CD8-positive, alpha-beta memory T cell (primary cell): ENCODE results near the gene ITGA4. TPM values are rescaled to one million over a fixed set of nuclear protein-coding genes. Genes with fewer than 3 reads are reported as not detected.

Source experiments
- CTCF ChIA-PET: fragments of 350-600 bp; sonication (Branson Sonifier 250); formaldehyde crosslinking; loops from one replicate; lab custom pipeline; 2021; ENCODE audit warnings: antibody characterized with exemption; lab: Charles Lee
- POLR2A ChIA-PET: fragments of 350-600 bp; sonication (Branson Sonifier 250); formaldehyde crosslinking; loops from one replicate; lab custom pipeline; 2021; ENCODE audit warnings: antibody characterized with exemption; lab: Charles Lee
- DNase-seq, 5 donors: peaks; one replicate each; pipeline versions ENCODE4 v3.0.0 to v3.0.0-alpha.2; 2020 to 2022; ENCODE audit warnings: mixed read lengths in 1 of 5
- H3K27ac ChIP-seq: one replicate; pipeline ENCODE4 v1.7.0; 2013; ENCODE audit warnings: low read depth, mild to moderate bottlenecking, low read length, moderate library complexity
- H3K27me3 ChIP-seq: 2 replicates; pipeline ENCODE4 v1.7.0; 2013; ENCODE audit warnings: low read length, mild to moderate bottlenecking; ENCODE audit not compliant: insufficient read depth, poor library complexity, severe bottlenecking
- H3K36me3 ChIP-seq: 2 replicates; pipeline ENCODE4 v1.7.0; 2013; ENCODE audit warnings: mild to moderate bottlenecking, low read length, moderate library complexity; ENCODE audit not compliant: insufficient read depth
- H3K4me1 ChIP-seq: 2 replicates; pipeline ENCODE4 v1.7.0; 2013; ENCODE audit warnings: mild to moderate bottlenecking, low read length, moderate library complexity; ENCODE audit not compliant: insufficient read depth
- H3K4me3 ChIP-seq: 2 replicates; pipeline ENCODE4 v1.7.0; 2013; ENCODE audit warnings: mild to moderate bottlenecking, low read length
- H3K9me3 ChIP-seq: 2 replicates; pipeline ENCODE4 v1.7.0; 2013; ENCODE audit warnings: mild to moderate bottlenecking, low read length
- H3K27ac Mint-ChIP-seq, 8 donors: one replicate each; pipeline ENCODE4 v1.8.0; 2020 to 2021; ENCODE audit warnings: mixed read lengths in 8 of 8, mild to moderate bottlenecking in 6 of 8, inconsistent platforms in 3 of 8, moderate library complexity in 3 of 8
- H3K27me3 Mint-ChIP-seq, 2 donors: one replicate each; pipeline ENCODE4 v1.8.0; 2020 to 2021; ENCODE audit warnings: mixed read lengths in 2 of 2, mild to moderate bottlenecking in 1 of 2, moderate library complexity in 1 of 2
- H3K36me3 Mint-ChIP-seq, 3 donors: one replicate each; pipeline ENCODE4 v1.8.0; 2020 to 2021; ENCODE audit warnings: mixed read lengths in 3 of 3, inconsistent platforms in 1 of 3, mild to moderate bottlenecking in 1 of 3
- H3K4me1 Mint-ChIP-seq, 3 donors: one replicate each; pipeline ENCODE4 v1.8.0; 2020 to 2021; ENCODE audit warnings: mixed read lengths in 3 of 3, inconsistent platforms in 1 of 3, mild to moderate bottlenecking in 1 of 3
- H3K4me3 Mint-ChIP-seq, 7 donors: one replicate each; pipeline ENCODE4 v1.8.0; 2020 to 2021; ENCODE audit warnings: mixed read lengths in 7 of 7, mild to moderate bottlenecking in 6 of 7, moderate library complexity in 4 of 7, inconsistent platforms in 2 of 7
- H3K9me3 Mint-ChIP-seq, 5 donors: one replicate each; pipeline ENCODE4 v1.8.0; 2020 to 2022; ENCODE audit warnings: mixed read lengths in 5 of 5, mild to moderate bottlenecking in 3 of 5, moderate library complexity in 2 of 5, inconsistent platforms in 1 of 5
- polyA plus RNA-seq: library from polyadenylated mRNA; unstranded; fragments of 300-500 nt; fragmentation: Illumina TruSeq; gene quantifications from one replicate; pipeline ENCODE4 v1.2.3, GENCODE V29; 2021
- total RNA-seq, 2 experiments: library from RNA; stranded (reverse); gene quantifications; one replicate each; pipeline ENCODE4 v1.2.3, GENCODE V29; 2021

ITGA4 gene
- total and polyA plus RNA-seq, 3 experiments from 2014 or later: 142 to 212 (median 142) TPM

DNA sequence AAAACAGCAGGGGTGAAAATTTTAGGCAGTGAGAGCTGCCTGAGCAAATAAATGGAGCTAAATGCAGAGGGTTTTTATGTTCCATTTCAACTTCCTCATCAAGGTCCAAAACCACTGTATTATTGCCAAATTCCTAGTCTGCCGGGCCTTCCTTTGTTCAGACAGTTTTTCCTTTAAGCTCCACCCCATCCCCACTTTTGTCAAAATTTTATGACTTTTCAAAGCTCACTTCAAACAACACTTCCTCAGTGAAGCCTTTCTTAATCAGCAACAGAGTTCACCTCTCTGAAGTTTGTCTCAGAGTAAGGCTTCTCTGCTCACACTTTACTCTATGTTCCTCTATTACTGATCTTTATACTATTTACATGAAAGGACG is 118.5 kb downstream of the ITGA4 start:
- DNase-seq: no peak
- Histone ChIP-seq H3K9me3 (no peaks in the 10 kb centered on the region), H3K4me1 (no peaks in the 10 kb centered on the region), H3K27ac (no peak overlapping the region), H3K36me3 (no peaks in the 10 kb centered on the region), H3K27me3 (peaks cover 6% of the 10 kb centered on the region), H3K4me3 (no peak overlapping the region)
- Mint-ChIP-seq H3K36me3 (no peaks in the 10 kb centered on the region), H3K9me3 (no peaks in the 10 kb centered on the region), H3K27ac (no peak overlapping the region), H3K27me3 (peaks cover 7 to 33% of the 10 kb centered on the region in 2 donors), H3K4me3 (no peak overlapping the region), H3K4me1 (peaks cover 2 to 4% (median 4%) of the 10 kb centered on the region in 3 donors)
- ChIA-PET CTCF (no interaction called here), POLR2A (no interaction called here)

DNA sequence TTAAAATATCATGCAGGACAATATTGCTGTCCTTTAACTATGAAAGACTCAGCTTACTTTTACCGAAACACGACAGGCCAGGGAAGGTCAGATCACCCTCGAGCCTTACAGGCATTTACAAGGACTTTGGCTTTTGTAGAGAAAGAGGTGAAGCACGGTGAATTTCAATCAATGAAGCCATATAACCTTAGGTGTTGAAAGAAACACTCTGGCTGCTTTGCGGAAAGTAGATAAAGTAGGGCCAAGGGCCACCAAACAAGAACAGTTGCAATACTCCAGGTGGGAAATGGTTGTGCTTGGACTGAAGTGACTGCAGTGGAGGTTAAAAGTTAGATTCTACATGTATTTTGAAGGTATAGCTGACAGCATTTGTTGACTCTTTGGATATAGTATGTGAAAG is 119.2 kb downstream of the ITGA4 start:
- Histone ChIP-seq H3K27ac (no peak overlapping the region), H3K4me1 (no peaks in the 10 kb centered on the region), H3K4me3 (no peak overlapping the region), H3K27me3 (peaks cover 6% of the 10 kb centered on the region), H3K9me3 (no peaks in the 10 kb centered on the region), H3K36me3 (no peaks in the 10 kb centered on the region)
- no peak overlapping the region for H3K27ac Mint-ChIP-seq
- H3K4me3 Mint-ChIP-seq: no peak overlapping the region
- H3K27me3 Mint-ChIP-seq: peaks cover 7 to 40% of the 10 kb centered on the region in 2 donors
- DNase-seq: no peak
- H3K4me1 Mint-ChIP-seq: no peaks in the 10 kb centered on the region
- POLR2A ChIA-PET: no interaction called here
- CTCF ChIA-PET: no interaction called here
- no peaks in the 10 kb centered on the region for H3K9me3 Mint-ChIP-seq
- H3K36me3 Mint-ChIP-seq: no peaks in the 10 kb centered on the region

DNA sequence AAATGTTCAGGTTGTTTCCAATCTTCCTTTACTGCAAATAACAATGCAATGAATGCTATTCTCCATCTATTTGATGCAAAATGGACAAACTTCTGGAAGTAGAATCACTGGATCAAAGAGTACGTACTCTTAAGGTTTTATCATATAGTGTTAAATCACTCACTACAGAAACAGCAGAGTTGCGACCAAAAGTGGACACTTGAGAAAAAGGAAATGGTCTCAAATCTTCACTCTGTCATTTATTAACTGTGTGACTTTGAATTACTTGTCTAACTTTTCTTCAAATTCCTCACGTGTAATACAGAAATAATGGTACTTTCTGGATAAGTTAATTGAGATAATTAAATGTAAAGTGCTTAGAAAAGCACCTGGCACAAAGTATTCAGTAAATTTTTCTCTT is 121.6 kb downstream of the ITGA4 start:
- ChIA-PET CTCF (no interaction called here), POLR2A (no interaction called here)
- Mint-ChIP-seq H3K27ac (no peak overlapping the region), H3K4me1 (no peaks in the 10 kb centered on the region), H3K27me3 (peaks cover 9 to 36% of the 10 kb centered on the region in 2 donors), H3K4me3 (no peak overlapping the region), H3K36me3 (no peaks in the 10 kb centered on the region), H3K9me3 (no peaks in the 10 kb centered on the region)
- Histone ChIP-seq H3K36me3 (no peaks in the 10 kb centered on the region), H3K27me3 (no peaks in the 10 kb centered on the region), H3K9me3 (no peaks in the 10 kb centered on the region), H3K27ac (no peak overlapping the region), H3K4me1 (no peaks in the 10 kb centered on the region), H3K4me3 (no peak overlapping the region)
- DNase-seq: no peak

DNA sequence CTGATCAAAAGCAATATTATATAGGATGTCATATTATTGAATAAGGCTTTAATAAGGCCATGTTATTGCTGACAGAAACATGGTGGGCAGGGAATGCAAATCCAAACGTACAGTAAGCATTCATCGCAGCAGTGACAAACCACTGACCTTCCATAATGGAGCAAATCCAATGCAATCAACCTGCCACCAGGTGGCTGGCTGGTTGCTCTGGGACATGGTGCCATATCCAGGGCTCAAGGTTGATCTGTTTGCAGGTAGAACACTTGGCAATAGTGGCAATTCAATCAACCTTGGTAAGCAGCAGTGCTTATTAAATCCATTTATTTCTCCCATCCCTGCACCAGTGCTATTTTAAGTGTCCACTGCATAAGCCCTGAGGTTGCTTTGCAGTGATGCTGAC is 124.3 kb downstream of the ITGA4 start:
- no peaks in the 10 kb centered on the region for H3K9me3 ChIP-seq
- peaks cover 7 to 10% (median 10%) of the 10 kb centered on the region in 3 donors for H3K4me1 Mint-ChIP-seq
- ChIA-PET CTCF (no interaction called here), POLR2A (no interaction called here)
- no peak overlapping the region for H3K27ac Mint-ChIP-seq
- H3K36me3 ChIP-seq: no peaks in the 10 kb centered on the region
- no peaks in the 10 kb centered on the region for H3K4me1 ChIP-seq
- peaks cover 4 to 39% of the 10 kb centered on the region in 2 donors for H3K27me3 Mint-ChIP-seq
- no peak for DNase-seq
- H3K9me3 Mint-ChIP-seq: no peaks in the 10 kb centered on the region
- H3K36me3 Mint-ChIP-seq: no peaks in the 10 kb centered on the region
- no peak overlapping the region for H3K4me3 Mint-ChIP-seq
- H3K27me3 ChIP-seq: no peaks in the 10 kb centered on the region
- H3K27ac ChIP-seq: no peak overlapping the region
- no peak overlapping the region for H3K4me3 ChIP-seq

DNA sequence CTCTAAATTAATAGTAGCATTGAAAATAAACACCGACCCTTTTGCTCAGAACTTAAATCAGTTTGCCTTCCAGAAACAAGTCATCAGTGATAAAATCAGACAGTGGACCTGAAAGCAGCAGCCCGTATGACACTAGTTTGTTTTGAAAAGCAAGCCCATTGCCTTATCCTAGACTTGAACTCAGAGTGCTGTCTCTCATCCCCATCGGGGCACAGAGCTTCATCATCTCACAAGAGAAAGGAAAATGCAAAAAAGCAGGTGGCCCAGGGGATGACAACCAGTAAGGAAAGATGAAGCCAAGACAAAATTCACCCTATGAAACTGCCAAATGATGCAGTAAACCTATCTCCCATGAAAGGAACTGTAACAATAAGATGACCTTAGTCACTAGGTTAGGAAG is 128.5 kb downstream of the ITGA4 start:
- H3K4me1 ChIP-seq: no peaks in the 10 kb centered on the region
- no peaks in the 10 kb centered on the region for H3K36me3 Mint-ChIP-seq
- peaks cover 6 to 33% of the 10 kb centered on the region in 2 donors for H3K27me3 Mint-ChIP-seq
- no peak for DNase-seq
- no peak overlapping the region for H3K27ac ChIP-seq
- ChIA-PET POLR2A (no interaction called here), CTCF (no interaction called here)
- no peaks in the 10 kb centered on the region for H3K9me3 Mint-ChIP-seq
- H3K27me3 ChIP-seq: no peaks in the 10 kb centered on the region
- no peaks in the 10 kb centered on the region for H3K9me3 ChIP-seq
- peaks cover 22 to 28% (median 27%) of the 10 kb centered on the region in 3 donors for H3K4me1 Mint-ChIP-seq
- no peak overlapping the region for H3K4me3 Mint-ChIP-seq
- H3K27ac Mint-ChIP-seq: peak overlapping the region in 1 of 8 donors; percentile 2
- H3K4me3 ChIP-seq: no peak overlapping the region
- no peaks in the 10 kb centered on the region for H3K36me3 ChIP-seq

Other genes with a start within 250 kb of the ITGA4 start
- gene CERKL, start 199.7 kb downstream of the ITGA4 start, total RNA-seq: not detected
- 31.9 TPM for gene CERKL, start 199.7 kb downstream of the ITGA4 start, polyA plus RNA-seq
- gene NEUROD1, start 223.1 kb downstream of the ITGA4 start, total RNA-seq: not detected
- gene NEUROD1, start 223.1 kb downstream of the ITGA4 start, polyA plus RNA-seq: not detected